ENCODE results near the gene ZDHHC22.

Gene ZDHHC22

DNA sequence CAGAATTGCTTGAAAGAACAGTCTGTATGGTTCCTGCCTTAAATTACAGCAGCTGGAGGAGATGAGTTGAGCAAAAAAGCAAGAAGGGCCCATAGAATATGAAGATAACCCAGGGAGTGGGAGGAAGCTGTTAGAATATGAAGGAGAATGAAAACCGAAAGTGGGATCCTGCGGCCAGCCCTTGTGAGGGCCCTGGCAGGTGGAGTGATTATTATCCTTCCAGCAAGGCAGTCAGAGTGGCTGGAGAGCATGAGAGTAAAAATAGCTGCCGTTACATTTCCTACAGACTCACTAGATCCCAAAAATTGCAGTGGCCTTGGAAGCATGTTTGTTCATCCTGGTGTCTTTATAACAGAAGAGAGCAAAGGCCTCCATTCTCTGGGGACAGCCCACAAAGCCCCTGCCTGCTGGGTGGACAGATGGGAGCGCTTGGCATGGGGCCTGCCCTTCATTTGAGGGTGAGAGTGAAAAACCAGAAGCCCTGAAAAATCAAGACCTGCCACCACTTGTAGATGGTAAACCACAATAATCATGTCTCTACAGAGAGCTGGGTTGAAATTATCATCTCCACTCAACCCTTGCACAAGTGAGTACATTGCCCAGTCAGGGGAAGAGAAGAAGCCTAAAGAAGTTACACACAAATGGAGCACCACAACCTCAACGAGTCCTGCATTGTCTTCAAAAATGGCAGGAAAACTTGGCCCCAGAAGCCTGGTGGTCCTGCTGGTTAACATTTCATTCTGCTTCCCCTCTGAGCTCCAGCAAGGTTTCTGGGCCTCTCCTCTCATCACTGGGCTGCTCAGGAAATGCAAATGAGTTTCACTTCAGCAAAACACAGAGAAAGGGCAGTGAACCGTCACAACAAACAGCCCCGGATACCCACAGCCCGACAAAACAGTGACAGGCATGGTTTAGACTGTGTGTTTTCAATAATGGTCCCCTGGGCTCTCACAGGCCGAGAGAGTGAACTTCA lies 20.5 kb downstream of the ZDHHC22 start:
- TF ChIP-seq, protein P1, sequence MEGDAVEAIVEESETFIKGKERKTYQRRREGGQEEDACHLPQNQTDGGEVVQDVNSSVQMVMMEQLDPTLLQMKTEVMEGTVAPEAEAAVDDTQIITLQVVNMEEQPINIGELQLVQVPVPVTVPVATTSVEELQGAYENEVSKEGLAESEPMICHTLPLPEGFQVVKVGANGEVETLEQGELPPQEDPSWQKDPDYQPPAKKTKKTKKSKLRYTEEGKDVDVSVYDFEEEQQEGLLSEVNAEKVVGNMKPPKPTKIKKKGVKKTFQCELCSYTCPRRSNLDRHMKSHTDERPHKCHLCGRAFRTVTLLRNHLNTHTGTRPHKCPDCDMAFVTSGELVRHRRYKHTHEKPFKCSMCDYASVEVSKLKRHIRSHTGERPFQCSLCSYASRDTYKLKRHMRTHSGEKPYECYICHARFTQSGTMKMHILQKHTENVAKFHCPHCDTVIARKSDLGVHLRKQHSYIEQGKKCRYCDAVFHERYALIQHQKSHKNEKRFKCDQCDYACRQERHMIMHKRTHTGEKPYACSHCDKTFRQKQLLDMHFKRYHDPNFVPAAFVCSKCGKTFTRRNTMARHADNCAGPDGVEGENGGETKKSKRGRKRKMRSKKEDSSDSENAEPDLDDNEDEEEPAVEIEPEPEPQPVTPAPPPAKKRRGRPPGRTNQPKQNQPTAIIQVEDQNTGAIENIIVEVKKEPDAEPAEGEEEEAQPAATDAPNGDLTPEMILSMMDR (IDR thresholded peaks at IDR 0.05; ENCODE audit: insufficient read depth, missing control alignments) = no peak
- DNase-seq (ENCODE audit: insufficient read length, low spot score) = no peak
- no peak for FAIRE-seq

DNA sequence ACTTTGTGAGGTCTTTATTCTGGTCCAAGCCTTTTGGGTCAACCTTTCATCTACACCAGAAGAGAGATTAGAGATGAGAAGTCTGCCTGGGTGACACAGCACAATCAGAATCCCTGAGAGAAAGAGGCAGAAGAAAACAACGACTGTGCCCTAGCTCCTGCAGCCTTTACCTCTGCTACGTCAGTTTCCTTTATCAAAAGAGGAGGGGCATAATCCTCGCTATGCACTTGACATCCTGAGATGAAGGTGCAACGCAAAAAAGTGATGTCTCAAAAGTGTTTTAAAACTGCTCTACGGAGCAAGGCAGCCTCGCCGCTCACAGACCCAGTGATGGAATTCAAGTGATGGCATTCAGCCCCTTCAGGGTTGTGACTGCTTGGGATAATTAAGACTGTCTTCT lies 21.7 kb downstream of the ZDHHC22 start:
- TF ChIP-seq, protein P1 (IDR thresholded peaks at IDR 0.05; ENCODE audit: insufficient read depth, missing control alignments) = no peak
- no peak for FAIRE-seq
- no peak for DNase-seq (ENCODE audit: insufficient read length, low spot score)

DNA sequence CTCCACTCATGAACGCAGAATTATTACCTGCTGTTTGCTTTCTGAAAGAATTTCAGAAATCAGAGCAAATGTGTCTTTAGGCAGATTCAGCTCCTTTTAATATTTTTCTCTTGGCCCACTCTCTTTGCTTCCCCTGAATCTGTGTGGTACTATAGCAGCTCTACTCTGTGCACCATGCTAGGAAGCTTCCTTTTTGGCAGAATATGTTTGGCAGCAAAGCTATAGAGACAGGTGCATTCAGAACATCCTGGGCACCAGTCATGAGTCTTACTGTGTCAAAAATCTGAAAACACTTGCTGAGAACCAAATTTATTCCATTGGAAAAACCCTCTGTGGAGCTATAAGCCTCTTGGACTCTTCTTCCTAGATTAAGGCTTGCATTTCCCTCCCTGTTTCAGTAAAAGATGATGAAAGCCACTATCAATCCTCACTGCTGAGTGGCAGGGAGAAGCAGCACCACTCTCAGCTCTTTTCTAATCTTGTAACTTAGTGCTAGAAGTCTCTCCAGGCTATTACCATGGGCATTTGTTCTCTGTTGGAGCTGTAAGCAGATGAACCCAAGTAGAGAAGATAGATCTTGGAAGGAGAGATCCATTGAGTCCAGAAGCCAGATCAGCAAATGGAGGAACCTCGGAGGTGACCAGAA lies 25.3 kb downstream of the ZDHHC22 start:
- TF ChIP-seq, protein P1 (IDR thresholded peaks at IDR 0.05; ENCODE audit: insufficient read depth, missing control alignments) = no peak

DNA sequence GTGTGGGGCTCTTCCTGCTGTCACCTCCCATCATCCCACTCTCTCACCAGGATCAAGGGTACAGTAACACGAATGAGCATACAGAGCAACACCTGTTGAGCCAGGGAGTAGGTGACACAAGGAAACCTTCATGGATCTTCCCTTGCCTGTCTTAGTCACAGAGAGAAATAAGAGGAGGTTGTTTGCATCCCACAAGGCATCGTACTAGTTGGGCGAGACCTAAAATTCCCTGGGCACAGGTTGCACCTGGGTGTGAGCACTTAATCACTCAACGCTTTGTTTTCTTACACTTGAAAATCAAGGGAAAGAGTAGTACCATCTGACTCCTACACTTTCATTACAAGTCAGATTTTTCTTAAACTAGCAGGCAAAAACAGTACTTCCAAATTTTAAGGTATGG lies 27.0 kb downstream of the ZDHHC22 start:
- no peak for DNase-seq (ENCODE audit: insufficient read length, low spot score)
- TF ChIP-seq, protein P1 (IDR thresholded peaks at IDR 0.05; ENCODE audit: insufficient read depth, missing control alignments) = no peak
- no peak for FAIRE-seq

More for the DNA sequence above, 25.3 kb downstream of the ZDHHC22 start:
- DNase-seq (ENCODE audit: insufficient read length, low spot score) = no peak
- FAIRE-seq = no peak

DNA sequence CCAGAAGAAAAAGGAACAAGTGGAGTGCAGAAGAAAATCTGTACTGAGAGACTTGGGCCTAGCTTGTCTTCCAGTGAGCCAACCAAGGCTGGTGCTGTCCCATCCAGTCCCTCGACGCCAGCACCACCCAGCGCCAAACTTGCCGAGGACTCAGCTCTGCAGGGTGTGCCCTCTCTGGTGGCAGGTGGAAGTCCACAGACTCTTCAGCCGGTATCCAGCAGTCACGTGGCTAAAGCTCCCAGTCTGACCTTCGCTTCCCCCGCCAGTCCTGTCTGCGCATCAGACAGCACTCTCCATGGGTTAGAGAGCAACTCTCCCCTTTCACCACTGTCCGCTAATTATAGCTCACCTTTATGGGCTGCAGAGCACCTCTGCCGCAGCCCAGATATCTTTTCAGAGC lies 27.9 kb downstream of the ZDHHC22 start:
- FAIRE-seq (no peak), DNase-seq (ENCODE audit: insufficient read length, low spot score) (no peak)
- TF ChIP-seq, protein P1 (IDR thresholded peaks at IDR 0.05; ENCODE audit: insufficient read depth, missing control alignments) = no peak

DNA sequence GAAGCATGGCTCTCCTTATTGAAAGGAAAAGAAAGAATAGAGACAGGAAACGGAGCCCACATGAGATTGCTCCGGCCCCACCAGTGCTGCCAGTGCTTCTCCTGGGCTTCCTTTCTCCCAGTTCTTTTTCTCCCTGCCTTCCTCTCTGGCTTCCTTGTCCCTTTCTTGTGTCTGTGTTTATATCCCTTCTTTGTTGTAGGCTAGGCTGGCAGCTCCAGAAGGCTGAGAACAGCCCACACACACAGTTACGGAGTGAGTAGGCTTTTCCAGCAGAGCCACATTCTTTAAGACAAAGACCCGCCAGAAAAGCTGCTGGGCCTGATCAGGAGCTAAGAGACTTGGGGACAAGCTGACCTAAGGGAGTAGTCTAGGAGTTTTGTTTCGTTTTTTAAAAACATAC lies 30.6 kb downstream of the ZDHHC22 start:
- TF ChIP-seq, protein P1 (IDR thresholded peaks at IDR 0.05; ENCODE audit: insufficient read depth, missing control alignments) = no peak
- no peak for DNase-seq (ENCODE audit: insufficient read length, low spot score)
- FAIRE-seq = no peak

All from D721Med (cell line).